Stomach (tissue), 9 donors: ENCODE measurements around the gene TBX6. TPM values are rescaled to one million over a fixed set of nuclear protein-coding genes. Genes with fewer than 3 reads are reported as not detected.

ENCODE experiments used
- DNase-seq, 2 donors: peaks; one replicate each; pipeline versions ENCODE4 v3.0.0 to v3.0.0-alpha.2; 2013 to 2019
- H3K27ac ChIP-seq, 5 donors: fragments of 200-600 bp in 4 of 5; sonication (generic) in 4 of 5; one replicate each; pipeline ENCODE4 v1.5.1; 2013 to 2019; ENCODE audit warnings: mild to moderate bottlenecking in 1 of 5, moderate library complexity in 1 of 5
- H3K27me3 ChIP-seq, 3 donors: fragments of 200-600 bp; sonication (generic); one replicate each; pipeline ENCODE4 v1.5.1; 2017 to 2019; ENCODE audit warnings: mixed run types in 1 of 3
- H3K36me3 ChIP-seq, 4 donors: fragments of 200-600 bp; sonication (generic); 1 replicate in 3 of 4; 2 replicates in 1 of 4; pipeline ENCODE4 v1.5.1; 2016 to 2019
- H3K4me1 ChIP-seq, 4 donors: fragments of 200-600 bp; sonication (generic); one replicate each; pipeline ENCODE4 v1.5.1; 2016 to 2019
- H3K4me3 ChIP-seq, 4 donors: fragments of 200-600 bp; sonication (generic) in 3 of 4; one replicate each; pipeline ENCODE4 v1.5.1; 2016 to 2019; ENCODE audit warnings: mild to moderate bottlenecking in 1 of 4
- H3K9me3 ChIP-seq, 4 donors: fragments of 200-600 bp; sonication (generic); one replicate each; pipeline ENCODE4 v1.5.1; 2016 to 2019
- EP300 ChIP-seq: sonication (generic); formaldehyde crosslinking; IDR thresholded peaks from one replicate; pipeline ENCODE4 v1.6.1; 2017; ENCODE audit warnings: antibody characterized with exemption
- POLR2A ChIP-seq, 4 donors: fragments of 450-650 bp; IDR thresholded peaks; one replicate each; pipeline ENCODE4 v1.6.1; 2016; ENCODE audit warnings: antibody characterized with exemption in 4 of 4, control low read depth in 2 of 4, mild to moderate bottlenecking in 1 of 4, moderate library complexity in 1 of 4
- POLR2AphosphoS5 ChIP-seq, 3 donors: sonication (generic); formaldehyde crosslinking; IDR thresholded peaks; one replicate each; pipeline ENCODE4 v1.6.1; 2016; ENCODE audit warnings: antibody characterized with exemption in 3 of 3
- WGBS, 5 donors: extraction: QIAGEN DNeasy Blood & Tissue Kit in 3 of 5; methylation state at CpG; one replicate each; pipeline versions ENCODE4 v1.1.5 to v1.1.7; 2013 to 2018; 5-methylcytosine and 5-hydroxymethylcytosine counted together
- intact Hi-C: fragments of 100-400 bp; cut with DNase I; formaldehyde crosslinking; loops from one replicate; pipeline ENCODE4 v1.15.1; 2023; ENCODE audit warnings: low total_unique reads
- polyA plus RNA-seq, 3 donors: library from polyadenylated mRNA; stranded (reverse); fragments of 200-250 nt; gene quantifications; one replicate each; pipeline ENCODE4 v1.2.3, GENCODE V29; 2013
- total RNA-seq, 5 donors: library from RNA; depleted of rRNA; stranded (reverse); fragments of >200 nt; gene quantifications; one replicate each; pipeline versions ENCODE4 v1.1.0 to v1.2.3, GENCODE V29; 2014 to 2016
- TF ChIP-seq, protein P1 (sequence below), 7 experiments: fragments of 450-650 bp in 4 of 7; fragments of 200-600 bp in 3 of 7; sonication (generic) in 3 of 7; IDR thresholded peaks; one replicate each; pipeline ENCODE4 v1.5.1; 2016 to 2019; ENCODE audit warnings: antibody characterized with exemption in 7 of 7, control low read depth in 2 of 7, mild to moderate bottlenecking in 1 of 7
- donor health status: healthy with polysubstance abuse.
- donor health status: Bipolar disorder and iron deficiency.
- donor health status: healthy.

The TBX6 gene
- total and polyA plus RNA-seq, 8 donors = 1.1 to 25.0 (median 2.5) TPM; not detected in 3

- H3K4me1 ChIP-seq = peaks cover 16 to 46% (median 33%) of the 10 kb centered on the region in 4 donors
- no peaks in the 10 kb centered on the region for H3K27me3 ChIP-seq
- TF ChIP-seq EP300 (no peak), POLR2AphosphoS5 (IDR thresholded peaks at IDR 0.05) (no peak), POLR2A (IDR thresholded peaks at IDR 0.05) (no peak)
- TF ChIP-seq, protein P1, sequence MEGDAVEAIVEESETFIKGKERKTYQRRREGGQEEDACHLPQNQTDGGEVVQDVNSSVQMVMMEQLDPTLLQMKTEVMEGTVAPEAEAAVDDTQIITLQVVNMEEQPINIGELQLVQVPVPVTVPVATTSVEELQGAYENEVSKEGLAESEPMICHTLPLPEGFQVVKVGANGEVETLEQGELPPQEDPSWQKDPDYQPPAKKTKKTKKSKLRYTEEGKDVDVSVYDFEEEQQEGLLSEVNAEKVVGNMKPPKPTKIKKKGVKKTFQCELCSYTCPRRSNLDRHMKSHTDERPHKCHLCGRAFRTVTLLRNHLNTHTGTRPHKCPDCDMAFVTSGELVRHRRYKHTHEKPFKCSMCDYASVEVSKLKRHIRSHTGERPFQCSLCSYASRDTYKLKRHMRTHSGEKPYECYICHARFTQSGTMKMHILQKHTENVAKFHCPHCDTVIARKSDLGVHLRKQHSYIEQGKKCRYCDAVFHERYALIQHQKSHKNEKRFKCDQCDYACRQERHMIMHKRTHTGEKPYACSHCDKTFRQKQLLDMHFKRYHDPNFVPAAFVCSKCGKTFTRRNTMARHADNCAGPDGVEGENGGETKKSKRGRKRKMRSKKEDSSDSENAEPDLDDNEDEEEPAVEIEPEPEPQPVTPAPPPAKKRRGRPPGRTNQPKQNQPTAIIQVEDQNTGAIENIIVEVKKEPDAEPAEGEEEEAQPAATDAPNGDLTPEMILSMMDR (IDR thresholded peaks at IDR 0.05) = no peak
- intact Hi-C loops = no loop called here
- no peak overlapping the region for H3K27ac ChIP-seq
- no peaks in the 10 kb centered on the region for H3K9me3 ChIP-seq
- peaks cover 33 to 99% (median 87%) of the 10 kb centered on the region in 4 donors for H3K36me3 ChIP-seq
- H3K4me3 ChIP-seq = no peak overlapping the region
- DNase-seq = peak in 1 of 2 donors; percentile 53
- WGBS, 5 donors = 53 to 67% (median 60%) methylated on average over 7 of the region's 7 CpGs
Observed at GRCh38 chr16:30110661-30111060, 18.9 kb upstream of the TBX6 start.

GRCh38 chr16:30108059-30108850 lies 16.5 kb upstream of the TBX6 start:
- H3K9me3 ChIP-seq = no peaks in the 10 kb centered on the region

DNA sequence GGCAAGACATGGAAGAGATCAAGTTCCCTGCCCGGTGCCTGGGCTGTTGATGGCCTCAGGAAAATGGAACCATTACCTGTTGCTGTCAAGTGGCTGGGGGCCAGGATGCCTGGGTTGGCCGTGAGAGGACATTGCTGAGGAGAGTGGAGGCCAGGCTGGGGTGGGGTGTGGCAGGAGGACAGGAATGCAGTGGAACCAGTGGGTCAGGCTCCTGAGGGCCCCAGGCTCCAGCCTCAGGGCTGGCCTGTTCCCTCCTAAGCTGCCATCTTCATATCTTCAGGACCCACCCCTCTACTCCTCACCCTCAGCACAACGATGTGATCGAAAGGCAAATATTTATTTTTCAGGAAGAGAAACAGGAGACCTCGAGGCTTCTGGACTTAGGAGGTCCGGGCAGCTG lies 12.8 kb upstream of the TBX6 start:
- H3K36me3 ChIP-seq = peaks cover 15 to 63% (median 54%) of the 10 kb centered on the region in 4 donors
- WGBS, 5 donors = 29 to 55% (median 36%) methylated on average over 6 of the region's 6 CpGs
- intact Hi-C loops = no loop called here
- H3K27me3 ChIP-seq = no peaks in the 10 kb centered on the region
- no peaks in the 10 kb centered on the region for H3K9me3 ChIP-seq
- H3K27ac ChIP-seq = no peak overlapping the region
- H3K4me1 ChIP-seq = peaks cover 0 to 25% (median 4%) of the 10 kb centered on the region in 4 donors
- TF ChIP-seq POLR2AphosphoS5 (IDR thresholded peaks at IDR 0.05) (no peak), POLR2A (IDR thresholded peaks at IDR 0.05) (no peak), EP300 (no peak)
- TF ChIP-seq, protein P1 (IDR thresholded peaks at IDR 0.05) = no peak
- no peak overlapping the region for H3K4me3 ChIP-seq
- peak; percentile 58 to 77 for DNase-seq

More at GRCh38 chr16:30108059-30108850, 16.5 kb upstream of the TBX6 start:
- H3K36me3 ChIP-seq = peaks cover 37 to 95% (median 86%) of the 10 kb centered on the region in 4 donors
- peaks cover 4 to 35% (median 14%) of the 10 kb centered on the region in 4 donors for H3K4me1 ChIP-seq
- intact Hi-C loops = no loop called here
- no peak overlapping the region for H3K4me3 ChIP-seq
- 71 to 92% (median 74%) methylated on average over 14 to 15 of the region's 15 CpGs for WGBS, 5 donors
- peak overlapping the region in 2 of 5 donors; percentile 8 to 62 for H3K27ac ChIP-seq
- TF ChIP-seq EP300 (no peak), POLR2AphosphoS5 (IDR thresholded peaks at IDR 0.05) (no peak), POLR2A (IDR thresholded peaks at IDR 0.05) (no peak)
- TF ChIP-seq, protein P1 (IDR thresholded peaks at IDR 0.05) = no peak
- DNase-seq = peak in 1 of 2 donors; percentile 67
- H3K27me3 ChIP-seq = no peaks in the 10 kb centered on the region

DNA sequence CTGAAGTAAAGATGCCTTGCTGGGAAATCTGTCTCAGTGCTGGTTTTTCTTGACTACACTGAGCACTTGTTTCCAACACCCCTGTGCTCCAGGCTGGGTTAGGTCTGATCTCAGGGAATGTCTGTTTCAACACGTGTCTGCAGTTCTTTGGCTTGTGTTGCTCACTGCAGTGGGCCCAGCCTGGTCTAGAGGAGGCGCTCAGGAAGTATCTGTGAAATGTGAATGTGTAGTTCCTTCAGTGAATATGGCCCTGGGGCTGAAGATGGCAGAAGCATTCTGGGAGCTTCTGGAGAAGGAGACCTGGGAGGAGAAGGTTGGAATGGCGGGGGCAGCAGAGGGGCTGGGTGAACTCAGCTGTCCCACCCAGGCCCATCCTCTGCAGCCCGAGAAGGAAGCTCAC lies 12.4 kb upstream of the TBX6 start:
- TF ChIP-seq POLR2A (IDR thresholded peaks at IDR 0.05) (no peak), EP300 (no peak), POLR2AphosphoS5 (IDR thresholded peaks at IDR 0.05) (no peak)
- no peak overlapping the region for H3K27ac ChIP-seq
- WGBS, 5 donors = 79 to 90% (median 84%) methylated on average over 4 of the region's 4 CpGs
- H3K4me1 ChIP-seq = peaks cover 0 to 23% (median 4%) of the 10 kb centered on the region in 4 donors
- H3K9me3 ChIP-seq = no peaks in the 10 kb centered on the region
- intact Hi-C loops = no loop called here
- H3K27me3 ChIP-seq = no peaks in the 10 kb centered on the region
- peaks cover 13 to 59% (median 50%) of the 10 kb centered on the region in 4 donors for H3K36me3 ChIP-seq
- no peak overlapping the region for H3K4me3 ChIP-seq
- DNase-seq = no peak
